Measurements from ENCODE around the gene DBN1.

GRCh38 chr5:177466861-177467260 is 6.6 kb downstream of the DBN1 start:
- TF ChIP-seq CTCF (IDR thresholded peaks at IDR 0.05) (no peak), SMC3 (IDR thresholded peaks at IDR 0.05) (no peak), MYC (IDR thresholded peaks at IDR 0.05; ENCODE audit: borderline replicate concordance, low read length) (no peak), MAX (IDR thresholded peaks at IDR 0.05) (no peak), NR3C1 (IDR thresholded peaks at IDR 0.05) (no peak), POLR2A (IDR thresholded peaks at IDR 0.05; ENCODE audit: low read length) (no peak), MAFK (IDR thresholded peaks at IDR 0.05; ENCODE audit: partially characterized antibody) (no peak), EP300 (IDR thresholded peaks at IDR 0.05) (no peak), POLR2AphosphoS2 (conservative IDR thresholded peaks at IDR 0.05; ENCODE audit: low read length) (no peak), CEBPB (IDR thresholded peaks at IDR 0.05) (no peak), JUN (IDR thresholded peaks at IDR 0.05) (no peak)
- TF ChIP-seq, protein P1, sequence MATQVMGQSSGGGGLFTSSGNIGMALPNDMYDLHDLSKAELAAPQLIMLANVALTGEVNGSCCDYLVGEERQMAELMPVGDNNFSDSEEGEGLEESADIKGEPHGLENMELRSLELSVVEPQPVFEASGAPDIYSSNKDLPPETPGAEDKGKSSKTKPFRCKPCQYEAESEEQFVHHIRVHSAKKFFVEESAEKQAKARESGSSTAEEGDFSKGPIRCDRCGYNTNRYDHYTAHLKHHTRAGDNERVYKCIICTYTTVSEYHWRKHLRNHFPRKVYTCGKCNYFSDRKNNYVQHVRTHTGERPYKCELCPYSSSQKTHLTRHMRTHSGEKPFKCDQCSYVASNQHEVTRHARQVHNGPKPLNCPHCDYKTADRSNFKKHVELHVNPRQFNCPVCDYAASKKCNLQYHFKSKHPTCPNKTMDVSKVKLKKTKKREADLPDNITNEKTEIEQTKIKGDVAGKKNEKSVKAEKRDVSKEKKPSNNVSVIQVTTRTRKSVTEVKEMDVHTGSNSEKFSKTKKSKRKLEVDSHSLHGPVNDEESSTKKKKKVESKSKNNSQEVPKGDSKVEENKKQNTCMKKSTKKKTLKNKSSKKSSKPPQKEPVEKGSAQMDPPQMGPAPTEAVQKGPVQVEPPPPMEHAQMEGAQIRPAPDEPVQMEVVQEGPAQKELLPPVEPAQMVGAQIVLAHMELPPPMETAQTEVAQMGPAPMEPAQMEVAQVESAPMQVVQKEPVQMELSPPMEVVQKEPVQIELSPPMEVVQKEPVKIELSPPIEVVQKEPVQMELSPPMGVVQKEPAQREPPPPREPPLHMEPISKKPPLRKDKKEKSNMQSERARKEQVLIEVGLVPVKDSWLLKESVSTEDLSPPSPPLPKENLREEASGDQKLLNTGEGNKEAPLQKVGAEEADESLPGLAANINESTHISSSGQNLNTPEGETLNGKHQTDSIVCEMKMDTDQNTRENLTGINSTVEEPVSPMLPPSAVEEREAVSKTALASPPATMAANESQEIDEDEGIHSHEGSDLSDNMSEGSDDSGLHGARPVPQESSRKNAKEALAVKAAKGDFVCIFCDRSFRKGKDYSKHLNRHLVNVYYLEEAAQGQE (IDR thresholded peaks at IDR 0.05): no peak
- TF ChIP-seq, protein P2, sequence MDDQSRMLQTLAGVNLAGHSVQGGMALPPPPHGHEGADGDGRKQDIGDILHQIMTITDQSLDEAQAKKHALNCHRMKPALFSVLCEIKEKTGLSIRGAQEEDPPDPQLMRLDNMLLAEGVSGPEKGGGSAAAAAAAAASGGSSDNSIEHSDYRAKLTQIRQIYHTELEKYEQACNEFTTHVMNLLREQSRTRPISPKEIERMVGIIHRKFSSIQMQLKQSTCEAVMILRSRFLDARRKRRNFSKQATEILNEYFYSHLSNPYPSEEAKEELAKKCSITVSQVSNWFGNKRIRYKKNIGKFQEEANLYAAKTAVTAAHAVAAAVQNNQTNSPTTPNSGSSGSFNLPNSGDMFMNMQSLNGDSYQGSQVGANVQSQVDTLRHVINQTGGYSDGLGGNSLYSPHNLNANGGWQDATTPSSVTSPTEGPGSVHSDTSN (IDR thresholded peaks at IDR 0.05): no peak

Measured in A549 (cell line).